GM12892 (cell line): ENCODE results near the gene ANKS1B.

Experiments used
- POLR2A ChIP-seq: IDR thresholded peaks from 2 replicates; pipeline ENCODE4 v1.6.1; 2011; ENCODE audit warnings: low read depth, low read length, control low read depth
- POLR2AphosphoS5 ChIP-seq: IDR thresholded peaks from 2 replicates; pipeline ENCODE4 v1.6.1; 2011; ENCODE audit warnings: low read depth, low read length, control low read depth
- TAF1 ChIP-seq: IDR thresholded peaks from 2 replicates; pipeline ENCODE4 v1.6.1; 2011; ENCODE audit warnings: low read depth, mild to moderate bottlenecking, control low read depth, low read length, borderline replicate concordance

DNA sequence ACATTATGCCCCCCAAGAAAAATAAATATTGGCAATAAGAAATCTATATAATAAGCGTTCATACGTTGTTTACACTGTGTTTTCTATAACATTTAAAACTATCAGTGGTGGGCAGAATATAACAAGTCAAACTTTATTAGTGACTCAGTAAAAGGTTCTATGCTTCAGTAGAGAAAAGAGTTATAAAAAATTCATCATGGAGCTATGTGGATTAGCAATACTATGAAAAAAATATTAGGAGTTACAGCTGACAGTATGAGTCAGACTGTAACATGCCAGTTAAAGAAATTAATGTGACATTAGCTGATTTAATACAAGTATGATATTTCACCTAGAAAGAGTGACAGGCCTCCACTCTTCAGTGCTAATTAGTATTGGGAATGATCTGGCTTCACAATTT, 462.3 kb downstream of the ANKS1B start:
- TF ChIP-seq POLR2A (no peak), POLR2AphosphoS5 (no peak), TAF1 (no peak)
